GM19324 (cell line): ENCODE data around the gene MUC5AC.

Source experiments
- ATAC-seq: cut with Tn5 transposase; IDR thresholded peaks from one replicate; pipeline ENCODE4 v1.9.1; 2021; ENCODE audit warnings: mild to moderate bottlenecking, moderate library complexity; ENCODE audit not compliant: unreplicated experiment, low FRiP score

Gene MUC5AC

GRCh38 chr11:1121813-1122663 lies 35.7 kb upstream of the MUC5AC start:
- ATAC-seq = no peak

GRCh38 chr11:1122664-1123002 lies 35.1 kb upstream of the MUC5AC start:
- ATAC-seq = no peak

GRCh38 chr11:1123970-1124369 lies 33.8 kb upstream of the MUC5AC start:
- ATAC-seq = no peak

- ATAC-seq = no peak
Observed at GRCh38 chr11:1125803-1126202, 31.9 kb upstream of the MUC5AC start.

- no peak for ATAC-seq
Observed at GRCh38 chr11:1126491-1126926, 31.2 kb upstream of the MUC5AC start.

- no peak for ATAC-seq
Observed at GRCh38 chr11:1126935-1127663, 30.7 kb upstream of the MUC5AC start.

- no peak for ATAC-seq
Observed at GRCh38 chr11:1127664-1128162, 30.0 kb upstream of the MUC5AC start.

GRCh38 chr11:1128311-1129142 lies 29.2 kb upstream of the MUC5AC start:
- no peak for ATAC-seq

GRCh38 chr11:1129143-1129610 lies 28.6 kb upstream of the MUC5AC start:
- no peak for ATAC-seq

- no peak for ATAC-seq
Observed at GRCh38 chr11:1129611-1130160, 28.1 kb upstream of the MUC5AC start.

- ATAC-seq = no peak
Observed at GRCh38 chr11:1130276-1131032, 27.3 kb upstream of the MUC5AC start.

- ATAC-seq = no peak
Observed at GRCh38 chr11:1131033-1131911, 26.5 kb upstream of the MUC5AC start.

GRCh38 chr11:1134848-1135445 lies 22.8 kb upstream of the MUC5AC start:
- no peak for ATAC-seq

GRCh38 chr11:1138097-1138496 lies 19.7 kb upstream of the MUC5AC start:
- no peak for ATAC-seq

GRCh38 chr11:1139441-1140083 lies 18.2 kb upstream of the MUC5AC start:
- no peak for ATAC-seq

GRCh38 chr11:1140642-1141490 lies 16.9 kb upstream of the MUC5AC start:
- no peak for ATAC-seq

- ATAC-seq = no peak
Observed at GRCh38 chr11:1146365-1146764, 11.4 kb upstream of the MUC5AC start.
